ENCODE measurements around the gene PCDHA2.

DNA sequence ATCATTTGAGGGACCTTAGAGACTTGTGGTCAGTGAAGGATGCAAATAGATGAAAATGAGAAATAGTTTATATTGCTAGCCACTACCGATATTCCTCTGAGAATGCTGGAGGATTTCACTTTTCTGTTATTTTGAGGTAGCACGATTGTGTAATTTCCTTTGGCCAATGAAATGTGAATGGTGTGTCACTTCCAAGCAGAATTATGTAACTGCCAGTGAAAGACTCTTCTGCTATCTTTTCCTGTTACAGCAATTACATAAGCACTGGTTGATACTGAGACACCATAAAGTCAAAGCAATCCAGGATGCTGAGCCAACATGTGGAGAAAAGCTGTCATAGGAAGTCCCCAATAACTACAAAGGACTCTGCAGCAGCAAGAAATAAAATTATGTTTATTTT is 3.6 kb upstream of the PCDHA2 start:
- no peak for TF ChIP-seq NFIC (IDR thresholded peaks at IDR 0.05)
- no peak for TF ChIP-seq TAF1 (IDR thresholded peaks at IDR 0.05; ENCODE audit: low read depth)
- no peak for TF ChIP-seq RAD21 (IDR thresholded peaks at IDR 0.05; ENCODE audit: low read depth)
- TF ChIP-seq CEBPB (IDR thresholded peaks at IDR 0.05) = no peak
- no peak for TF ChIP-seq EP300 (IDR thresholded peaks at IDR 0.05; ENCODE audit: borderline replicate concordance)
- TF ChIP-seq, protein P1, sequence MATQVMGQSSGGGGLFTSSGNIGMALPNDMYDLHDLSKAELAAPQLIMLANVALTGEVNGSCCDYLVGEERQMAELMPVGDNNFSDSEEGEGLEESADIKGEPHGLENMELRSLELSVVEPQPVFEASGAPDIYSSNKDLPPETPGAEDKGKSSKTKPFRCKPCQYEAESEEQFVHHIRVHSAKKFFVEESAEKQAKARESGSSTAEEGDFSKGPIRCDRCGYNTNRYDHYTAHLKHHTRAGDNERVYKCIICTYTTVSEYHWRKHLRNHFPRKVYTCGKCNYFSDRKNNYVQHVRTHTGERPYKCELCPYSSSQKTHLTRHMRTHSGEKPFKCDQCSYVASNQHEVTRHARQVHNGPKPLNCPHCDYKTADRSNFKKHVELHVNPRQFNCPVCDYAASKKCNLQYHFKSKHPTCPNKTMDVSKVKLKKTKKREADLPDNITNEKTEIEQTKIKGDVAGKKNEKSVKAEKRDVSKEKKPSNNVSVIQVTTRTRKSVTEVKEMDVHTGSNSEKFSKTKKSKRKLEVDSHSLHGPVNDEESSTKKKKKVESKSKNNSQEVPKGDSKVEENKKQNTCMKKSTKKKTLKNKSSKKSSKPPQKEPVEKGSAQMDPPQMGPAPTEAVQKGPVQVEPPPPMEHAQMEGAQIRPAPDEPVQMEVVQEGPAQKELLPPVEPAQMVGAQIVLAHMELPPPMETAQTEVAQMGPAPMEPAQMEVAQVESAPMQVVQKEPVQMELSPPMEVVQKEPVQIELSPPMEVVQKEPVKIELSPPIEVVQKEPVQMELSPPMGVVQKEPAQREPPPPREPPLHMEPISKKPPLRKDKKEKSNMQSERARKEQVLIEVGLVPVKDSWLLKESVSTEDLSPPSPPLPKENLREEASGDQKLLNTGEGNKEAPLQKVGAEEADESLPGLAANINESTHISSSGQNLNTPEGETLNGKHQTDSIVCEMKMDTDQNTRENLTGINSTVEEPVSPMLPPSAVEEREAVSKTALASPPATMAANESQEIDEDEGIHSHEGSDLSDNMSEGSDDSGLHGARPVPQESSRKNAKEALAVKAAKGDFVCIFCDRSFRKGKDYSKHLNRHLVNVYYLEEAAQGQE (IDR thresholded peaks at IDR 0.05; ENCODE audit: low read depth) = no peak
- TF ChIP-seq, protein P2, sequence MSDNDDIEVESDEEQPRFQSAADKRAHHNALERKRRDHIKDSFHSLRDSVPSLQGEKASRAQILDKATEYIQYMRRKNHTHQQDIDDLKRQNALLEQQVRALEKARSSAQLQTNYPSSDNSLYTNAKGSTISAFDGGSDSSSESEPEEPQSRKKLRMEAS (IDR thresholded peaks at IDR 0.05) = no peak
- no peak for TF ChIP-seq YY1 (IDR thresholded peaks at IDR 0.05; ENCODE audit: low read depth)
- TF ChIP-seq TEAD4 (IDR thresholded peaks at IDR 0.05) = no peak
